Hepatocyte (in vitro differentiated cells): Measurements from ENCODE around the gene STYX. TPM values are rescaled to one million over a fixed set of nuclear protein-coding genes. Genes with fewer than 3 reads are reported as not detected.
"Not testable (repeated sequence)": the region's sequence is repeated elsewhere in the genome, so short reads cannot be mapped to it uniquely, and the experiment has no call there.

Experiments
- DNase-seq: peaks from one replicate; pipeline ENCODE4 v3.0.0-alpha.2; 2016; ENCODE audit warnings: low spot score
- H2AFZ ChIP-seq: fragments of 200-600 bp; sonication (generic); 2 replicates; pipeline ENCODE4 v1.6.0; 2016; ENCODE audit warnings: antibody characterized with exemption, mild to moderate bottlenecking
- H3K27ac ChIP-seq: fragments of 200-600 bp; sonication (generic); 2 replicates; pipeline ENCODE4 v1.5.1; 2016; ENCODE audit warnings: mild to moderate bottlenecking
- H3K27me3 ChIP-seq: fragments of 200-600 bp; sonication (generic); 2 replicates; pipeline ENCODE4 v1.6.1; 2016
- H3K36me3 ChIP-seq: fragments of 200-600 bp; sonication (generic); replicated peaks from 2 replicates; pipeline ENCODE4 v1.5.1; 2016; ENCODE audit warnings: low read depth; ENCODE audit not compliant: insufficient read depth
- H3K4me1 ChIP-seq: fragments of 200-600 bp; sonication (generic); 2 replicates; pipeline ENCODE4 v1.5.1; 2016; ENCODE audit warnings: mild to moderate bottlenecking, moderate library complexity; ENCODE audit not compliant: insufficient read depth
- H3K4me2 ChIP-seq: fragments of 200-600 bp; sonication (generic); 2 replicates; pipeline ENCODE4 v1.6.0; 2016
- H3K4me3 ChIP-seq: fragments of 200-600 bp; sonication (generic); 2 replicates; pipeline ENCODE4 v1.5.1; 2016; ENCODE audit warnings: mild to moderate bottlenecking
- H3K79me2 ChIP-seq: fragments of 200-600 bp; sonication (generic); 2 replicates; pipeline ENCODE4 v1.6.0; 2017; ENCODE audit warnings: mild to moderate bottlenecking
- H3K9me2 ChIP-seq: fragments of 200-600 bp; sonication (generic); replicated peaks from 2 replicates; pipeline ENCODE4 v1.6.0; 2017; ENCODE audit warnings: mild to moderate bottlenecking; ENCODE audit not compliant: insufficient read depth
- H3K9me3 ChIP-seq: fragments of 200-600 bp; sonication (generic); 2 replicates; pipeline ENCODE4 v1.5.1; 2016; ENCODE audit warnings: low read depth, mild to moderate bottlenecking
- H4K20me1 ChIP-seq: fragments of 200-600 bp; sonication (generic); 2 replicates; pipeline ENCODE4 v1.6.0; 2016; ENCODE audit warnings: mild to moderate bottlenecking; ENCODE audit not compliant: insufficient read depth, poor library complexity, severe bottlenecking
- CTCF ChIP-seq: fragments of 200-600 bp; sonication (generic); IDR thresholded peaks from 2 replicates; pipeline ENCODE4 v1.5.1; 2016; ENCODE audit warnings: antibody characterized with exemption, mild to moderate bottlenecking; ENCODE audit not compliant: poor library complexity
- EZH2 ChIP-seq: fragments of 200-600 bp; sonication (generic); IDR thresholded peaks from 2 replicates; pipeline ENCODE4 v1.6.1; 2016; ENCODE audit warnings: antibody characterized with exemption, mild to moderate bottlenecking, borderline replicate concordance
- EZH2phosphoT487 ChIP-seq: fragments of 200-600 bp; sonication (generic); IDR thresholded peaks from one replicate; pipeline ENCODE4 v1.6.1; 2018; ENCODE audit warnings: antibody characterized with exemption, mild to moderate bottlenecking, low read depth, moderate library complexity; ENCODE audit not compliant: unreplicated experiment, severe bottlenecking
- WGBS: methylation state at CpG from one replicate; pipeline ENCODE4 v1.1.6; 2016; ENCODE audit warnings: low lambda C conversion rate; ENCODE audit errors: missing lambda C conversion rate; 5-methylcytosine and 5-hydroxymethylcytosine counted together
- polyA plus RNA-seq: library from polyadenylated mRNA; unstranded; fragments of >200 nt; fragmentation: Nextera tagmentation; extraction: Ambion mirVana; gene quantifications from 2 replicates; pipeline ENCODE4 v1.2.1, GENCODE V29; 2016
- total RNA-seq: library from RNA; depleted of rRNA; stranded (reverse); fragments of >200 nt; gene quantifications from 2 replicates; pipeline ENCODE4 v1.2.3, GENCODE V29; 2014

Gene STYX
- total and polyA plus RNA-seq, 2 experiments from 2014 or later: 8.1 to 21.5 TPM

- not testable (repeated sequence) for H3K27ac ChIP-seq, H3K4me3 ChIP-seq, H3K36me3 ChIP-seq, H3K27me3 ChIP-seq, H3K9me2 ChIP-seq, DNase-seq, H2AFZ ChIP-seq, H3K9me3 ChIP-seq, H3K4me1 ChIP-seq, H4K20me1 ChIP-seq
- peaks cover 38% of the 10 kb centered on the region for H3K79me2 ChIP-seq
- H3K4me2 ChIP-seq: peak overlapping the region; percentile 73
- WGBS: 95% methylated on average over 15 of the region's 15 CpGs
Observed at GRCh38 chr14:52729035-52729434, 931 bp upstream of the STYX start.

GRCh38 chr14:52729585-52729924 is 411 bp upstream of the STYX start:
- DNase-seq: no peak
- Histone ChIP-seq H3K79me2 (peaks cover 43% of the 10 kb centered on the region), H3K27me3 (no peaks in the 10 kb centered on the region), H3K4me2 (peak overlapping the region; percentile 73), H4K20me1 (no peaks in the 10 kb centered on the region), H3K27ac (peak overlapping the region; percentile 31), H3K4me1 (no peaks in the 10 kb centered on the region), H3K9me3 (no peaks in the 10 kb centered on the region), H3K9me2 (no peaks in the 10 kb centered on the region), H2AFZ (peak overlapping the region; percentile 16), H3K36me3 (no peaks in the 10 kb centered on the region), H3K4me3 (no peak overlapping the region)
- 3% methylated on average over 8 of the region's 8 CpGs for WGBS
- TF ChIP-seq EZH2phosphoT487 (no peak), EZH2 (no peak), CTCF (no peak)

- H3K36me3 ChIP-seq: no peaks in the 10 kb centered on the region
- H3K9me3 ChIP-seq: no peaks in the 10 kb centered on the region
- TF ChIP-seq EZH2 (no peak), CTCF (no peak), EZH2phosphoT487 (no peak)
- no peaks in the 10 kb centered on the region for H3K27me3 ChIP-seq
- peak overlapping the region; percentile 78 for H3K4me3 ChIP-seq
- no peaks in the 10 kb centered on the region for H3K4me1 ChIP-seq
- no peaks in the 10 kb centered on the region for H3K9me2 ChIP-seq
- peaks cover 53% of the 10 kb centered on the region for H3K79me2 ChIP-seq
- H3K4me2 ChIP-seq: peak overlapping the region; percentile 80
- 1% methylated on average over 11 of the region's 11 CpGs for WGBS
- H2AFZ ChIP-seq: peak overlapping the region; percentile 91
- H4K20me1 ChIP-seq: no peaks in the 10 kb centered on the region
- H3K27ac ChIP-seq: peak overlapping the region; percentile 81
- DNase-seq: no peak
Observed at GRCh38 chr14:52730709-52731111, 744 bp downstream of the STYX start.

GRCh38 chr14:52733824-52734223 is 3.9 kb downstream of the STYX start:
- no peaks in the 10 kb centered on the region for H3K27me3 ChIP-seq
- TF ChIP-seq EZH2: no peak
- TF ChIP-seq CTCF: no peak
- TF ChIP-seq EZH2phosphoT487: no peak
- H3K4me2 ChIP-seq: no peak overlapping the region
- WGBS: 93% methylated on average over 9 of the region's 9 CpGs
- no peaks in the 10 kb centered on the region for H3K4me1 ChIP-seq
- H3K36me3 ChIP-seq: no peaks in the 10 kb centered on the region
- peaks cover 82% of the 10 kb centered on the region for H3K79me2 ChIP-seq
- H2AFZ ChIP-seq: no peak overlapping the region
- no peak overlapping the region for H3K27ac ChIP-seq
- H4K20me1 ChIP-seq: no peaks in the 10 kb centered on the region
- no peak overlapping the region for H3K4me3 ChIP-seq
- no peaks in the 10 kb centered on the region for H3K9me3 ChIP-seq
- no peak for DNase-seq
- no peaks in the 10 kb centered on the region for H3K9me2 ChIP-seq
